ENCODE results near the gene BABAM2.

GRCh38 chr2:28356095-28356911 lies 465.8 kb downstream of the BABAM2 start:
- TF ChIP-seq, protein P1, sequence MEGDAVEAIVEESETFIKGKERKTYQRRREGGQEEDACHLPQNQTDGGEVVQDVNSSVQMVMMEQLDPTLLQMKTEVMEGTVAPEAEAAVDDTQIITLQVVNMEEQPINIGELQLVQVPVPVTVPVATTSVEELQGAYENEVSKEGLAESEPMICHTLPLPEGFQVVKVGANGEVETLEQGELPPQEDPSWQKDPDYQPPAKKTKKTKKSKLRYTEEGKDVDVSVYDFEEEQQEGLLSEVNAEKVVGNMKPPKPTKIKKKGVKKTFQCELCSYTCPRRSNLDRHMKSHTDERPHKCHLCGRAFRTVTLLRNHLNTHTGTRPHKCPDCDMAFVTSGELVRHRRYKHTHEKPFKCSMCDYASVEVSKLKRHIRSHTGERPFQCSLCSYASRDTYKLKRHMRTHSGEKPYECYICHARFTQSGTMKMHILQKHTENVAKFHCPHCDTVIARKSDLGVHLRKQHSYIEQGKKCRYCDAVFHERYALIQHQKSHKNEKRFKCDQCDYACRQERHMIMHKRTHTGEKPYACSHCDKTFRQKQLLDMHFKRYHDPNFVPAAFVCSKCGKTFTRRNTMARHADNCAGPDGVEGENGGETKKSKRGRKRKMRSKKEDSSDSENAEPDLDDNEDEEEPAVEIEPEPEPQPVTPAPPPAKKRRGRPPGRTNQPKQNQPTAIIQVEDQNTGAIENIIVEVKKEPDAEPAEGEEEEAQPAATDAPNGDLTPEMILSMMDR (IDR thresholded peaks at IDR 0.05; ENCODE audit: low read length) = no peak
- TF ChIP-seq EZH2 (optimal IDR thresholded peaks at IDR 0.05; ENCODE audit: low read depth, low read length) (no peak), EZH2phosphoT487 (IDR thresholded peaks at IDR 0.05; ENCODE audit: low read length) (no peak)
